Calu3 (cell line): Measurements from ENCODE around the gene OSCP1. TPM values are rescaled to one million over a fixed set of nuclear protein-coding genes. Genes with fewer than 3 reads are reported as not detected.

Experiments
- BruUV-seq: library from RNA; stranded (reverse); fragments of 400-500 nt; replicated peaks from 2 replicates; lab custom pipeline; 2021; lab: Mats Ljungman, UMichigan
- CTCF ChIA-PET: fragments of 300-600 bp; sonication (Branson Sonifier 250); formaldehyde crosslinking; loops from one replicate; lab custom pipeline; 2022; ENCODE audit warnings: antibody characterized with exemption; lab: Charles Lee
- DNase-seq: peaks from one replicate; pipeline ENCODE4 v3.0.0; 2022
- H3K27ac Mint-ChIP-seq: one replicate; pipeline ENCODE4 v1.8.0; 2022; ENCODE audit warnings: mixed read lengths; ENCODE audit not compliant: unreplicated experiment
- H3K27me3 Mint-ChIP-seq: one replicate; pipeline ENCODE4 v1.8.0; 2022; ENCODE audit warnings: mixed read lengths; ENCODE audit not compliant: unreplicated experiment
- H3K36me3 Mint-ChIP-seq: one replicate; pipeline ENCODE4 v1.8.0; 2022; ENCODE audit warnings: mild to moderate bottlenecking, moderate library complexity, mixed read lengths; ENCODE audit not compliant: insufficient read depth, unreplicated experiment
- H3K4me1 Mint-ChIP-seq: one replicate; pipeline ENCODE4 v1.8.0; 2022; ENCODE audit warnings: mild to moderate bottlenecking, low read depth, mixed read lengths; ENCODE audit not compliant: unreplicated experiment
- H3K4me3 Mint-ChIP-seq: one replicate; pipeline ENCODE4 v1.8.0; 2022; ENCODE audit warnings: mild to moderate bottlenecking, low read depth, moderate library complexity, mixed read lengths; ENCODE audit not compliant: unreplicated experiment
- H3K9me3 Mint-ChIP-seq: one replicate; pipeline ENCODE4 v1.8.0; 2022; ENCODE audit warnings: low read depth, mixed read lengths; ENCODE audit not compliant: unreplicated experiment
- CTCF ChIP-seq: fragments of 200-600 bp; IDR thresholded peaks from one replicate; pipeline ENCODE4 v1.8.0; 2022; ENCODE audit warnings: antibody characterized with exemption; ENCODE audit not compliant: unreplicated experiment
- intact Hi-C: fragments of 100-400 bp; cut with micrococcal nuclease; formaldehyde crosslinking; loops from one replicate; pipeline ENCODE4 v1.10.0; 2022; ENCODE audit not compliant: unreplicated experiment
- total RNA-seq: library from RNA; stranded (reverse); gene quantifications from 2 replicates; pipeline ENCODE4 v1.2.3, GENCODE V29; 2022

The OSCP1 gene
- total RNA-seq, 1 experiment from 2014 or later, result 2.0 TPM

- CTCF ChIA-PET, result no interaction called here
- Mint-ChIP-seq H3K4me1 (no peaks in the 10 kb centered on the region), H3K4me3 (no peak overlapping the region), H3K27me3 (peaks cover 36% of the 10 kb centered on the region), H3K9me3 (no peaks in the 10 kb centered on the region), H3K36me3 (no peaks in the 10 kb centered on the region), H3K27ac (no peak overlapping the region)
- BruUV-seq, result no TSS peak
- TF ChIP-seq CTCF, result no peak
- no peak for DNase-seq
- intact Hi-C loops, result no loop called here
These were observed 25.8 kb upstream of the OSCP1 start for GRCh38 chr1:36475910-36476604.

GRCh38 chr1:36475341-36475740 is 25.1 kb upstream of the OSCP1 start:
- no peak overlapping the region for H3K4me3 Mint-ChIP-seq
- no peak for TF ChIP-seq CTCF
- H3K4me1 Mint-ChIP-seq, result no peaks in the 10 kb centered on the region
- H3K9me3 Mint-ChIP-seq, result no peaks in the 10 kb centered on the region
- H3K36me3 Mint-ChIP-seq, result no peaks in the 10 kb centered on the region
- H3K27ac Mint-ChIP-seq, result no peak overlapping the region
- CTCF ChIA-PET, result interaction anchor here (0.7 kb wide), 1 partner anchor 48 kb away, joined by 3 read pairs; no protein-coding TSS in a partner anchor
- BruUV-seq, result no TSS peak
- intact Hi-C loops, result no loop called here
- H3K27me3 Mint-ChIP-seq, result peaks cover 35% of the 10 kb centered on the region
- DNase-seq, result no peak

- intact Hi-C loops, result no loop called here
- Mint-ChIP-seq H3K9me3 (no peaks in the 10 kb centered on the region), H3K4me3 (no peak overlapping the region), H3K27ac (no peak overlapping the region), H3K36me3 (no peaks in the 10 kb centered on the region), H3K27me3 (peaks cover 18% of the 10 kb centered on the region), H3K4me1 (no peaks in the 10 kb centered on the region)
- no peak for TF ChIP-seq CTCF
- BruUV-seq, result no TSS peak
- no peak for DNase-seq
- CTCF ChIA-PET, result no interaction called here
These were observed 22.4 kb upstream of the OSCP1 start for GRCh38 chr1:36472656-36473055.

GRCh38 chr1:36471830-36472641 is 21.8 kb upstream of the OSCP1 start:
- TF ChIP-seq CTCF, result no peak
- Mint-ChIP-seq H3K4me1 (no peaks in the 10 kb centered on the region), H3K36me3 (no peaks in the 10 kb centered on the region), H3K27ac (no peak overlapping the region), H3K4me3 (no peak overlapping the region), H3K27me3 (peaks cover 18% of the 10 kb centered on the region), H3K9me3 (no peaks in the 10 kb centered on the region)
- CTCF ChIA-PET, result no interaction called here
- intact Hi-C loops, result no loop called here
- DNase-seq, result no peak
- BruUV-seq, result no TSS peak
